NK-92 (cell line): ENCODE measurements around the gene LDLRAD2.

ENCODE experiments used
- DNase-seq: peaks from one replicate; lab custom pipeline; 2025; ENCODE audit not compliant: unreplicated experiment; lab: John Stamatoyannopoulos, UW

LDLRAD2 gene

GRCh38 chr1:21857840-21858670 is 46.0 kb downstream of the LDLRAD2 start:
- no peak for DNase-seq

DNA sequence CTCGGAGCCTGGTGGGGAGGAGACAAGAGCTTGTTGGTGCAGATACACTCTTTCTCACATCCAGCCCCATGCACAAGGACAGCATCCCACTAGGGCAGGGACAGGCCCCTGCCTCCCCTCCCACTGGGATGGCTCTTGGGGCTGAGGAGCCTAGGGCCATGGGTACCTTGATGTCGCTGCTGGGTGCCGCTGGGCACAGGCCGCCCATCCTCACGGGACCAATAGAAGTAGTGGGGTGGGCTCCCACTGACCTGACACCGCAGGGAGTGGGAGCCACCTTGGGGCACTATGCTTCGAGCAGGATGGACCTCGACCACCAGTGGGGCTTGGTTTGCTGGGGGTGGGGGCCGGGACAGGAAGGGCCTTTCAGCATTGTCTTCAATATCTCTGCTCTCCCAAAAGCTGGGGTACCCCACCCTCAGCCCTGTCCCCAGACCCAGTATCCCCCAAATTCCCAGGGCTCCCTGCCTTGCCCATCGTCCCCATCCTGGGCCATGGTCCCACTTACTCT is 47.7 kb downstream of the LDLRAD2 start:
- DNase-seq: no peak

- DNase-seq: no peak
Measured at GRCh38 chr1:21860971-21861370, 48.9 kb downstream of the LDLRAD2 start.

DNA sequence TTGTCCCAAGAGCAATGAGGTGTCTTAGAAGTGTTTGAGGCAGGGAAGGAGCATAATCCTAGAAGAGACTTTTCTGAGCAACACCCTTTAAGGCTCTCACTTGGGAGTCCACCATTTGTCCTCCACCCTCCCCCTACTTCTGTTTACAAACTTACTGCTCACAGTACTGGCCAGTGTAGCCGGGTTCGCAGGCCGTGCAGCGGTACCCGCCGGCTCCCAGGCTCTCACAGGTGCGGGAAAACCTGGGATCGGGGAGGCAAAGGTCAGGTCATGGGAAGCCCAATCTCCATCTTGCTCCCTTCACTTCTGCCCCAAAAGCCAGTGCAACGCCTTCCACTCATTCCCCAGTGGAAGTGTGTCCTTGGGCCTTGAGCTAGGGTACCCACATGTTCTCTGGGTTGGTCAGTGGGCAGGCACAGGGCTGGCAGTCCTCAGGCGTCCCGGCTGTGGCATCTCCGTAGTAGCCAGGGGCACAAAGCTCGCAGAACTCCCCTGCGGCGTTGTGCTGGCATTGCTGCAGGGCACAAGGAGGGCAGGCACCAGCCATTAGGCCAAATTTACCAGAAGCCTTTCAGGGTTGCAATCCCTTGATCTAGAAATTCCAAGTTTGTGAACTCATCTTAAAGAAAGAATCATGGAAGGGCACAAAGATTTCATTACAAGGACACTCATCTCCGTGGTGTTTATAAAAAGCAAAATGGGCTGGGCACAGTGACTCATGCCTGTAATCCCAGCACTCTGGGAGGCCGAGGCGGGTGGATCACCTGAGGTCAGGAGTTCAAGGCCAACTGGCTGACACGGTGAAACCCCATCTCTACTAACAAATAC is 49.8 kb downstream of the LDLRAD2 start:
- no peak for DNase-seq

DNA sequence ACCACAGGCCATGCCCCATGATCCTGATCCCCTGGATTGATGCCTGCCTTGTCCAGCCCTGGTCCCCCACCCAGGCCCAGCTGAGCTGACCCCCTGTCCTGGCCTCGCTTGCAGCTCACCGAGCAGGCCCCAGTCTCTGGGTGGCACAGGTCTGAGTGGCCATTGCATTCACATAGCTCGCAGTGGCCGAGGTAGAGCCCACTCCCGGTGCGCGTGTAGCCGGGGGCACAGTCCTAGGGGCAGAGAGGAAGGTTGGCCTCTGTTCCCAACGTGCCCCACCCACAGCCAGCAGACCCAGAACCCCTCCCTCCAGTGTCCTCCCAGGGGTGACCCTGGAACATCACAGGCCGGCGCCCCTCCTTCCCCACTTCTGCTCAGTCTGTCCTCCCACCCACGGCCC is 51.9 kb downstream of the LDLRAD2 start:
- no peak for DNase-seq

DNA sequence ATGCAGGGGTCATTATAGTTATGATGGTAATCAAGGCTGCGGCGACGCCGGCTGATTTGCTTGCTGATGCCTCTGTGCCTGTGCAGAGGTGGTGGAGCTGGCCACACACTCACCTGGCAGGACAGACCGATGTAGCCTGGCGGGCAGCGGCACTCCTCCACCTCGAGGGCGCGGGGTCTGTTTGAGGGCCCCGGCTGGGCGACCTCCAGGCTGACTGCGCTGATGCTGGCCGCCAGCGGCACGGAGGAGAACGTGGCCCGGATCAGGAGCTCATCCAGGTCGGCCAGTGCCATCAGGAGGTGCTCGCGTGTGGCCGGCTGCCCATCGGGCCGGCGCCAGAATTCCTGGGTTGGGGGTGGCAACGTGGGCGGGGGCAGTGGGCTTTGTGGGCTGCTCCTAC is 52.7 kb downstream of the LDLRAD2 start:
- DNase-seq: no peak

DNA sequence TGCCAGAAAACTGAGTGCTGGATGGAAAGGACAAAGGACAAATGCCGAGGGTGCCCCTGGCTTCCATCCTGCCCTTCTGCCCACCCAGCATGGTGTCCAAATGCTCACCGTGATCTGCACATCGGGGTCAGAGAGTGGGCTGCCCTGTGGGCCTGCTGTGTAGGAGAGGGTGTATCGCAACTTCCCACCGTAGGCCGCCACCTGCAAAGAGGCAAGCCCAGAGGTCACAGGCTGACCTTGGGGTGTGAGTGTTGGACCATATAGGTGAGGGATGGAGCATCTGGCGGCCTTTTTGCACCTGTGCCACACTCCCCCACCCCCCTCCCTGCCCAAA is 53.5 kb downstream of the LDLRAD2 start:
- no peak for DNase-seq

DNA sequence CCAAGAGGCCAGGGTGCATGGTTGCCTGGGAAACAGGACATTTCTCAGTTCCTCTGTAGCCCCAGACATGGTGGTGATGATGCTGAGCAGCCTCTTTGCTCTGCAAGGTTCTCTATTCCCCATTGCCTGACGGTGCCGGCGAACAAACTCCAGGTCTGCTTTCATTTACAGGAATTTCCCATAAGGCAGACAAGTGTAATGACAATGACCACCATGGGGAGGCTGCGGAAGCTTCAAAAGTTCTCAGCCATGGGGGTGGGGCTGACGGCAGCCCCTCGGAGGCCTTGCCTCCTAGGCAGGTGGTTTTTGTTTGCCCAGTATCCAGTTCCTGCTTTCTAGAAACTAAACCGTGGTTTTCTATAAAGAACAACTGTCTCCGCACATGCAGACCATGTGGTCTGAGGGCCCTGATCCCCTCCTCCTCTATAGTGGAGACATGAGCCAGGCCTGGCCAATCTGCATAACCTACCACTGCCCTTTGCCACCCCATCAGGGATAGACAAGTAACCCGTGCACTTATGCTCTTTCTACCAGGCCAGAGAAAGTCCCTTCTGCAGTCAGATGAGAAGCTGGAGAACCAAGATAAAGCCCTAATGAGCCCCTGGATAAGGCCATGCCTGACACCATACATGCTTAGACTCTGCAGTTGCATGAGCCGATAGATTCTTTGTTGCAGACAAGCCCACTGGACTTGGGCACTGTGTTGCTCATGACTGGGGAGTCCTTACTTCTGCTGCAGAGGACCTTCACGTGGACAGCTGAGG is 54.1 kb downstream of the LDLRAD2 start:
- DNase-seq: no peak

- DNase-seq: no peak
Measured at GRCh38 chr1:21866707-21867043, 54.6 kb downstream of the LDLRAD2 start.

DNA sequence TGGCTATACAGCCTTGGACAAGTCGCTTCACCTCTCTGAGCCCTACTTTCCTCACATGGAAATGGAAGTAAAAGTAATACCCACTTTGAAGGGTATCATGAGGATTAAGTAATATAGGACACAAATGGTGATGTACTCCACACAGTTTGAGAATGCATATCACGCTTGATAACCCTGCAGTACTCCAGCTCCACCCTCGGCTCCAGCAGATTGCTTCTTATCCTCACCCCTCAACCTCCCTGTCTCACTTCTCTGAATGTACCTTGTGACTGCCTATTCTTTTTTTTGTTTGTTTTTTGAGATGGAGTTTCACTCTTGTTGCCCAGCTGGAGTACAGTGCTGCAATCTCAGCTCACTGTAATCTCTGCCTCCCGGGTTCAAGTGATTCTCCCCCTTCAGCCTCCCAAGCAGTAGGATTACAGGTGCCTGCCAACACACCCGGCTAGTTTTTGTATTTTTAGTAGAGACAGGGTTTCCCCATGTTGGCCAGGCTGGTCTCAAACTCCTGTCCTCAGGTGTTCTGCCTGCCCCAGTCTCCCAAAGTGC is 55.5 kb downstream of the LDLRAD2 start:
- no peak for DNase-seq

DNA sequence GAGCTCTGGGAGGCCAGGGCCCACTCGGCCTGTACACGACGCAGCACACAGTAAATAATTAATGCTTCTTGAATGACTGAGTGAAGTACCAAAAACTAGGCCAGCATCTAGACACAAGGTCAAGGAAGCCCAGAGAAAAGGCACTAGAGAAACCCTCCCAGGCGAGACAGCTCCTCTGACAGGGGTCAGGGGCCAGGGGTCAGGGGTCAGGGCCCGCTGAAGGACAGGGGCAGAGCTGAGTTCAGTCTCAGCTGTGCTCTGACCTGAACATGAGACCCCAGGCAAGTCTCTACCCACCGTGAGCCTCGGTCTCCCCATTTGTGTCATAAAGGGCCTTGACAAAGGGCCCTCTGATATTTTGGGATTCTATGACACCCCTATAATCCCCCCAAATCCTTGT is 56.4 kb downstream of the LDLRAD2 start:
- DNase-seq: no peak

- no peak for DNase-seq
Measured at GRCh38 chr1:21868941-21869454, 56.9 kb downstream of the LDLRAD2 start.

- DNase-seq: no peak
Measured at GRCh38 chr1:21869620-21870121, 57.6 kb downstream of the LDLRAD2 start.

DNA sequence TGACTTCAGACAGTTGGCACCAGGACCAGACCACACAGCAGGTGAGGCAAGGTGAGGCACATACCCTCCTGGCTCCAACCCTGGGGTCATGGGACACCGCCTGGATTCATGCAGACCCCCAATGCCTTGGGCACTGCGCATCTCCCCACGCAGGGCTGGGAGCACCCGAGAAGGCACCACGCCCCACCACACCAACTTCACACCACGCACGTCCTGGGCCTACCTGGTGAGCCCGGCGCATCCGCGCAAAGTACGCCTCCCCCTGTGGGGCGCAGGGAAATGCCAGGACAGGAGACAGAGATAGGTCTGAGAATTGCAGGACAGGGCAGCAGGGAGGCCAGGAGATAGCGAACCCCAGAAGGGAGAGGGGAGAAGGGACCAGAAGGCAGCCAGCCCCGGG is 58.5 kb downstream of the LDLRAD2 start:
- no peak for DNase-seq

DNA sequence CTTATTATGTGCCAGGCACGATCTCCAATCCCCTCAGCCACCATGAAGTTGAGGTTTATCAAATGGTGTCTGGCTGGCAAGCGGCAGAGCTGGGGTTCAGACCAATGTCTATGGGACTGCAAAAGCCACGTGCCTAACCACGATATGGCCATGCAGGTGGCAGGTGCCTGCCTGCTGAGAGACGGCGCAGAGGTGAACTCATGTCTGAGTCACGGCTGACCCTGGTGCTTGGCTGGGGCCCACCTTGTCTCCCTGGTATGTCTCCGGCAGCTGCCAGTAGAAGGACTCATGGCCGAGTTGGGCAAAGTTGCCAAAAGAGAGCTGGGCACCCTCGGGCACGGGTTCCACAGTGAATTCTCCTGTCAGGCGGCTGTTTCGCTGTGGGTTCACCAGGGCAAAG is 59.9 kb downstream of the LDLRAD2 start:
- DNase-seq: no peak

DNA sequence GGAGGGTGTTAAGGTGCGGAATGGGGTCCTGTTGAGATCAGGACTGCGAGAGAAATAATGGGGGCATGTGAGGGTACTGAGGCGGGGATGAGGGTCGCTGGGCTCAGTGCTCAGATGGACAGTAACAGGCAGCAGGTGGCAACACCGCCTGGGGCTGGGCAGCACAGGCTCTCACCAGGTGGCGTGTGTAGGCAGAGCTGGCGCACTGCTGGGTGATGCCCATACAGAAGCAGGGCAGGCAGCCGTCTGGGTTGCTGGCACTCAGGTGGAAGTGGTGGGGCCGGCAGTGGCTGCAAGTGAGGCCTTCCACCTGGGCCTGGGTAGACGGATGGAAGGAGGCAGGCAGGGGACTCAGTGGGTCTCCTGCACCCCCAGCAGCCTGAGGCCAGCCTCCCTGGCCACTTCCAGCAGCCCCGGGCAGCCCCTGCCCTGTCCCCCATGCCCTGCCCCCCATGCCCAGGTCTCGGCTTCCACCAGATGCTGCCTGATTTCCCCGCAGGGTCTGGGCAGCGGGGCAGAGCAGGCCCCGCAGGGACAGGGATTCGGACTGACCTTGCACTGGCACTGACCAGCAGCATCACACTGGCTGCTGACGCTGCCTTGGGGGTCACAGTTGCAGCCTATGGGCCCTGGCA is 60.5 kb downstream of the LDLRAD2 start:
- no peak for DNase-seq

GRCh38 chr1:21873174-21873573 is 61.1 kb downstream of the LDLRAD2 start:
- no peak for DNase-seq

GRCh38 chr1:21873761-21874160 is 61.7 kb downstream of the LDLRAD2 start:
- DNase-seq: no peak

- DNase-seq: no peak
Measured at GRCh38 chr1:21874328-21874727, 62.3 kb downstream of the LDLRAD2 start.
